ENCODE measurements around the gene CNOT10.

CNOT10 gene

DNA sequence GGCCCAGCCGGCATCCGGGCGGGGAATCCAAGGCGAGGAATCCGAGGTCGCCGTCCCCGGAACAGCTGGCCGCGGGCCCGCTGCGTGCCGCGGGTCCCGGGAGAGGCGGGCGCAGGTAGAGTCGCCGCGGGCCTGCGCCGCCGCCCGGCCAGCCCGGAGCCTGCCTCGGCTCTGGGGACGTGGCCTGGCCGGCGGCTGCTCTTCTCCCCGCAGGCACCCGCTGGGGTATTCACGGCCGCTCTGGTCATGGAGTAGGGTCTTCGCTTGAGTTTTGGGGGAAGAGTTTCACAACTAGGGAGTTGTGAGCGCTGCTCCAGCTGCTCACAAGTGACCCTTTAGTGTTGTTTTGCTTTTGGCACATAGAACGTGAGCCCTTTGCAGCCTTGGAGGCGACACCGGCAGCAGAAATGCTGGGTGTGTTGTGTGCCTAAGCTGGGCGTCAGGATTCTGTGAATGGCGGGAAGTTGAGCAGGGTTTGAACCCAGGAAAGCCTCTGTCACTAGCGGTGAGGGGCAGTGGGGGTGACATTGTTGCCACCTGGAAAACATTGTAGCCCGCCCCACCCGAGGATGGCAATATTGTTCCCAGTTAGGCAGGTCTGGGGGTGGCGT lies 136.8 kb downstream of the CNOT10 start:
- no peak overlapping the region for H3K4me3 ChIP-seq (replicated peaks in 1 of 2; ENCODE audit: low read depth in 2 of 2, low read length in 2 of 2)
- TF ChIP-seq, protein P1, sequence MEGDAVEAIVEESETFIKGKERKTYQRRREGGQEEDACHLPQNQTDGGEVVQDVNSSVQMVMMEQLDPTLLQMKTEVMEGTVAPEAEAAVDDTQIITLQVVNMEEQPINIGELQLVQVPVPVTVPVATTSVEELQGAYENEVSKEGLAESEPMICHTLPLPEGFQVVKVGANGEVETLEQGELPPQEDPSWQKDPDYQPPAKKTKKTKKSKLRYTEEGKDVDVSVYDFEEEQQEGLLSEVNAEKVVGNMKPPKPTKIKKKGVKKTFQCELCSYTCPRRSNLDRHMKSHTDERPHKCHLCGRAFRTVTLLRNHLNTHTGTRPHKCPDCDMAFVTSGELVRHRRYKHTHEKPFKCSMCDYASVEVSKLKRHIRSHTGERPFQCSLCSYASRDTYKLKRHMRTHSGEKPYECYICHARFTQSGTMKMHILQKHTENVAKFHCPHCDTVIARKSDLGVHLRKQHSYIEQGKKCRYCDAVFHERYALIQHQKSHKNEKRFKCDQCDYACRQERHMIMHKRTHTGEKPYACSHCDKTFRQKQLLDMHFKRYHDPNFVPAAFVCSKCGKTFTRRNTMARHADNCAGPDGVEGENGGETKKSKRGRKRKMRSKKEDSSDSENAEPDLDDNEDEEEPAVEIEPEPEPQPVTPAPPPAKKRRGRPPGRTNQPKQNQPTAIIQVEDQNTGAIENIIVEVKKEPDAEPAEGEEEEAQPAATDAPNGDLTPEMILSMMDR (IDR thresholded peaks at IDR 0.05; ENCODE audit: low read depth, low read length): no peak
- no peak for DNase-seq (ENCODE audit: low read depth in 2 of 2)

GRCh38 chr3:32822609-32823498 lies 137.9 kb downstream of the CNOT10 start:
- H3K4me3 ChIP-seq (replicated peaks in 1 of 2; ENCODE audit: low read depth in 2 of 2, low read length in 2 of 2): no peak overlapping the region
- TF ChIP-seq, protein P1 (IDR thresholded peaks at IDR 0.05; ENCODE audit: low read depth, low read length): no peak
- no peak for DNase-seq (ENCODE audit: low read depth in 2 of 2)
